DND-41 (cell line): ENCODE data around the gene THG1L.

ENCODE experiments used
- CTCF ChIP-seq: IDR thresholded peaks from 2 replicates; pipeline ENCODE4 v1.5.1; 2012; ENCODE audit warnings: borderline replicate concordance, low read length, moderate library complexity, mild to moderate bottlenecking; ENCODE audit not compliant: poor library complexity, severe bottlenecking; ENCODE audit errors: extremely low read depth
- EZH2 ChIP-seq: IDR thresholded peaks from 3 replicates; pipeline ENCODE4 v1.6.1; 2012; ENCODE audit warnings: borderline replicate concordance, low read depth, mild to moderate bottlenecking, moderate library complexity, low read length, inconsistent platforms; ENCODE audit not compliant: severe bottlenecking

GRCh38 chr5:157745041-157745456 is 13.8 kb downstream of the THG1L start:
- TF ChIP-seq CTCF (no peak), EZH2 (no peak)
